RPMI8226 (cell line): ENCODE data around the gene NRG2.
A peak's percentile ranks its signal among the peaks of the same experiment; 100 is the strongest.

Experiments used
- DNase-seq: peaks from one replicate; pipeline ENCODE4 v3.0.0-alpha.2; 2015

Gene NRG2

DNA sequence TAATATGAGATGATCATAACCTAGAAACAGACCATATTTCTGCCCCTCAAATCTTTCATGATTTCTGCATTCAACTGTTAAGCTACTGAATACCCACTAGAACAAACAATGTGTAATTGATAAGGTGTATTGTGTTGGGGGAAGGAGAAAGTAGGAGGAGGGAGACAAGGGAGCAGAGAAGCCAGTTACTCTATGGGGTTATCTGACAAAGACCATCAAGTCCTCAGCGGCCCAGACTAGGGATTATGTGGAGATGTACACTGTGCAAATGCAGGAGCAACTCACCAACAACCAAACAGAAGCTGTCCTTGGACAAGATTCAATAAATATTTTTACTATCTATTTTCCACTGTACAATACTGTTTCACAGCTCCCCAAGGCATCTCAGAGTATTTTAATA, 2.7 kb downstream of the NRG2 start:
- no peak for DNase-seq

DNA sequence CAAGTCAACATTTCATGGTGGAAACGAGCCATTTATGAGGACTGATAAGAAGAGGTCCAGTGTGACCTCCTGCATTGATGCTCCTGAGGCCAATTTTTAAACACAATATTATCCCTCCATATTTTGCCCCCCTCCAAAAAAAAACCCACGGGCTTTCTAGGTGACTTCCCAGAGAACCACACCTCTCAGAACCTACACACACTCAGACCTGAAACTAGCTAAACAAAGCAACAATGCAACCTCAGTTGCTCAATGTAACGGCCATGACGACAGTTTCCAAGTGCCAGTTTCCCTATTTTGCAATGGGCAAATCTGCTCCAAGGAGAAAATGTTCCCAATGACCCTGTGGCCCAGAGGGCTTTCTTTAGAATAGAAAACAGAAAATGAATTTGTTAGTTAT, 3.5 kb downstream of the NRG2 start:
- DNase-seq: no peak

DNA sequence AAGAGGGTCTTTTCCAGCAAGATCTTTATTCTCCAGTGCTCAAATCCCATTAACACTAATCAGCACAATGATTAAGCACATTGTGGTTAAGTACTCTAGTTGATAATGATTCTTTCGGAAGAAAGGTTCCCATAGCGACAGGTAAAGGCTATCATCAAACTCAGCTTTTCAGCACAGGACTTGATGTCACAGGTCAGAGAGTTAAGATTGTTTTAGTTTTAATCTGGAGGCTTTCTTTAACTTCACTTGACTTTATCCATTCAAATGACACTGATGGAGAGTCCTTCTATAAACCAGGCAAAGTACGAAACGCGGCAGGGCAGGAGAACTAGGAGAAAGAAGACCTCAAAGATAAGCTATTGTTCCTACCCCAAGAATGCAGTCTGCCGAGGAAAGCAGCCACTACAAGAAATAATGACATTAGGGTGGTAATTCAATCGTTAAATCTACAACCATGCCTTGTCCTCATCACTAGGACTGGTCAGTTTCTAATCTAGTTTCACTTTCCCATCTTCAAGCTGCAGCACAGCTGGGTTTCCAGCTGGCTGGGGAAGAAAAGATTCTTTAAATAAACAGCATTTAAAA, 4.6 kb downstream of the NRG2 start:
- DNase-seq: peak; percentile 44

DNA sequence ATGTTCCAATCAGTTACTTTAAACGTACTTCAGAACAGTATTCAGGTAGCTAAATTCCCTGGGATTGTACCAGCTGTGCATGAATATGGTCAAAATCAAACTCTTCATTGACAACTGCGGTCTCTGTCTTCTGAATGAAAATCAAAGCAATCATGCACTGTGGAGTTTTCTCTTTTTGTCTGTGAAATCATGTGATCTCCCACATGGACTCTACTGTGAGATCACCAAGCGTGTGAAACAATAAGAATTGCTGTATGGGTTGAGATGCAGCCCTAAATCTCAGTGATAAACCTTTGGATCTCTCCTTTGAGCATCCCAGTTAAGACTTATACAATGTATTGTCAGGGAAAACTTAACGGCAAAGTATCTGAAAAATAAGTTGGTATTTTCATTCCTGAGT, 6.1 kb downstream of the NRG2 start:
- no peak for DNase-seq

DNA sequence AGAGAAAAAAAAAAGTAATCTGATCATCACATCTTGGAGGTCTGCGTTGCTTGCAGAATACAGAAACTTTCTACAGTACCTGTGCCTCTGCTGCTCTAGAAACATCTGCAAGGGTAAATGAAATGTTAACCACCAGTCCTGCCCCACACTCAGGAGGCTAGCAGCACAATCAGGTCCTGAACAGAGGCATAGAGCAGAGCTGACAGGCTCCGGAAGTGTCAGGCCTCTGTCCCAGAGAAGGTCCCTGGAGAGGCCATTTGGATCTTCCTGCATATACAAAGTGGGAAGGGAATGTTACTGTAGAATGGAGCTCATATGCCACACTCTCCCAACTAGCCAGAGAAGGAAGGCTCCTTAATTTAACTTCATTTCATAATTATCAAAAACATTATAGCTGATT, 7.2 kb downstream of the NRG2 start:
- DNase-seq: no peak

DNA sequence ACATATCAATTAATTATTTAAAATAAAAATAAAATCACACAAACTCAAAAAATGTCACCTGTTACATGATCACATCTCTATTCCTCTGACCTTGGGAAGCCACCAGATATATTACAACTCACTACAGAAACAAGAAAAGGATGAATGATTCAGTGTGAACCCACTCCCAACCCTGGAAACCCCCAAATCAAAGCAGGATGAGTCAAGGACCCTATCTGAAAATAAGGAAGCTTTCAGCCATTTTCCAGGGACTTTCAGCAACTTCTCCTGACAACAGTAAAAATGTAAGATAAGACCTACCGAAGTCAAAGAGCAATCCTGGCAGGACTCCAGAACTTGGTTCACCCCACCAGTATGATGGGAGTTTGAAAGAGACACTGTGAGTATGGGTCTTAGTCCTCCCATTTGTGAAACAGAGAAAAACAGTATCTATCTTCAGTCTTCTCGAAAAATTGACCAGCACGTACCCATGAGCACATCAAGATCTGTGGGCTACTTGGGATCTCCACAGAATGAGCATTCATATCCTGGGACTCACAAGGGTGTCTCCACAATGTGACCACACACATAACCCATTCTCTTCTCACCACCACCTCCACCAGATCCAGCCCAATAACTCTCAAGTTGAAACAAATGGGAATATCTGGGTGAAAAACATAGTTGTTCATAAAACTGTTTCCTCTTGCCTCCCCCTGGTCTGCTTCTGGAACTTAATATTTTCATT, 9.9 kb downstream of the NRG2 start:
- DNase-seq: no peak

DNA sequence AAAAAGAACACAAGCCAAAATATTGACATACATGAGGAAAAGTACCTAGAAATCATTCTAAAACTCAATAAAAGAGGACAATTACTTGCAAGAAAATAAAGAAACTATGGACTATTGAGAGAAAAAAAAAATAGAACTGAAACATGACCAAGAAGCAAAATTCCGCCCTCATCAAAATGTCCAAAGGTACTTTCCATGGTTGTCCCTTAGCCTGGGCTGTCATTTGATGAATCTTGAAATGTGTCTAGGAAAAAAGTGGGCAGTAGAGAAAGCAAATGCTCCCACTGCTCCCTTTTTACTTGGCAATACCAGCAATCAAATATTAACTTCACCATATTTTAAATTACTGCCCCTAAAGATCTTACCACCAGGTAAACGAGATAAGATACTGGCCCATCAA, 10.8 kb downstream of the NRG2 start:
- no peak for DNase-seq

DNA sequence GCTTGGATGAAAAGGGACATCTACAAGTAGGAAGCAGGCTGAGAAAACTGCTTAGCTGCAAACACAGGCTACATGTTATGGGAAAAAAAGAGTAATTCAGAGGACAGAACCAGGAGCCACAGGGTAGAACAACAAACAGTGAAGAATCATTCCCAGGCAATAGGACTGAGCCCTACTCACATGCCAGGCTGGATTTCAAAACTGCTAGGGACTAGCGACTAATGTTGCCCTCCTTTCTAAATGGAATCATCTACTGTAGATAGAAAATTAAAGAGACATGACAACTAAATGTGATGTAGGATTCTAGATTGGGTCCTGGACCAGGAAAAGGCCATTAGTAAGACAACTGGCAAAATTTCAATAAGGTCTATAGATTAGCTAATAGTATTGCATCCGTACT, 15.3 kb downstream of the NRG2 start:
- DNase-seq: no peak

DNA sequence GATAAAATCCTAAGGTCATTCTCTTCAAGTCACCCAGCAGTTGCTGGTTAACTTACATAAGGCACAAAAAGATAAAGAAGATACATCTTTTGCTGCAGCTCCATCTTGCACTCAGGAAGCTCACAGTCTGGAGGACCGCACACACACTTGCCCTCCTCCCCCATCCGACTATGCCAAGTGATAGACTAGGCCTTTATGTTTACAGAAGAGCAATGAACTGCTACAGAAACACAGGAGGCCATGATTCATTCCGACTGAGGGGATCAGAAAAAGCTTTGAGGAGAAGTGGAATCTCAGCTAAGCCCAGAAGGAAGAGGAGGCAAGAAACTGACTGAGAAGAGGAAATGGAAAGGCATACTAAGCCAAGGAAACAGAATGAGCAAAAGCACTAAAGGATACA, 17.4 kb downstream of the NRG2 start:
- DNase-seq: no peak

DNA sequence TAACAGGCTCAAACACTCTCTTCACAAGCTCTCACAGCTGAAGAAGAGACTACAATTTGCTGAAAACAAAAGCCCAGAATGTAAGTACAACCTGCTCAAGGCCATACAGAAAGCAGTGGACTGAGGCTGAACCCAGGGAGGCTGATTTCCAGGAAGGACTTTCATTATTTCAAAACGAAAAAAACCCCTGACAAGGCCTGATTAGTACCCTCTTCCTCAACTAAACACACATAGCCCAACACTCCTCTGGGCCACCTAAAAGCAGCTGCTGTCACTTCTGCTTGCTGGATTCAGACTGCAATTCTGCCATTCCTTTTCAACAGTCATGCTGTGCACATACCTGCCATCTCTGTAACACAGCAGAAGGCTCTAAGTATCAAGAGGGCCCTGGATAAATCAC, 18.2 kb downstream of the NRG2 start:
- no peak for DNase-seq

DNA sequence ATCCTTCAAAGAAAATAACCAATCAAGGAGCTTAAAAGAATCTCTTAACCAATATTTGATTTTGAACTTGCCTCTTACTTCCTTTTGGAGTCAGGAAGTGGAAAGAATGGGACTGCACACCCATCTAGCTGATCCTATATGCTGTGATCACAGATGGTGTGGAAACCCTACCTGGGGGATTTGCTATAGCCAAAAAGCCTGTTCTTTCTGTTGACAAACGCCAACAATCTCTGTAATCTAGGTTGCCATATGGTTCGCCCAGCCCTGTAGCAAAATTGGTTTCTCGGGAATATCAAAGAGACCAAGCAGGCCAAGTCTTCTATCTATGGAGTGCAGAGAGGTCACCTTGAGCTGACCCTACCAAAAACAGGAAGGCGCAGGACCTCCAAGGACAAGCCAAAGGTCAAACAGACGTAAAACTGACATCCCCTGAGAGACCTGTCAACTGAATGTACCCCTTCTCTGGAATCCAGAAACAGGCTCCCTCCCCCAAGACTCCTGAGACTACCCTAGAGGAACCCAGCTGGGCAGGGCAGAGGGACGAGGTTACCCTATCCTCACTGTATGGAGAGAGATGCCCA, 19.4 kb downstream of the NRG2 start:
- no peak for DNase-seq

DNA sequence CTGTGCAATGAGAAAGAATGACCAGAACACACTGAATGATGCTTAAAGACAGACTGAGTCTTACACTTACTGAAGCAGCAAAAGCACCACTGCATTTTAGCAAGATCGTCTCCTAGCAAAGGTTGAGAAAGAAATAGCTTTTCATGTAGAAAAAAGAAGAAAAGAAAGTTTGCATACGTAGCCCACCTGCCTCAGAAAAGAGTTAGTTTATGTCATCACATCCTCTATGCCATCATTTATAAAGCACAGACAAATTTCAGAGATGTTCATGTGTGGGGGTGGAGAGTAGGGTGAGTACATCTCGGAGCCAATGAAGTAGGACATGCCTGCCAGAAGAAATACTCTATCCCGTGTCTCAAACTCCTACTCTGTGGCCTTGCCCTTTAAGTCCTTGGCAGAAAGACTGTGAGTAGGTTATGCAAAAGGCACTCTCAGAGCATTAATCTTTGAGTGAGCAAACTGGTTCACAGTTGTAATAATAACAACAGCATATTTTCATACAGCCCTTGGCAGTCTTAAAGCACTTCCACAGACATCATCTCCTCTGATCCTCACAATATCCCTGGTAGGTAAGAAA, 22.4 kb downstream of the NRG2 start:
- DNase-seq: no peak

DNA sequence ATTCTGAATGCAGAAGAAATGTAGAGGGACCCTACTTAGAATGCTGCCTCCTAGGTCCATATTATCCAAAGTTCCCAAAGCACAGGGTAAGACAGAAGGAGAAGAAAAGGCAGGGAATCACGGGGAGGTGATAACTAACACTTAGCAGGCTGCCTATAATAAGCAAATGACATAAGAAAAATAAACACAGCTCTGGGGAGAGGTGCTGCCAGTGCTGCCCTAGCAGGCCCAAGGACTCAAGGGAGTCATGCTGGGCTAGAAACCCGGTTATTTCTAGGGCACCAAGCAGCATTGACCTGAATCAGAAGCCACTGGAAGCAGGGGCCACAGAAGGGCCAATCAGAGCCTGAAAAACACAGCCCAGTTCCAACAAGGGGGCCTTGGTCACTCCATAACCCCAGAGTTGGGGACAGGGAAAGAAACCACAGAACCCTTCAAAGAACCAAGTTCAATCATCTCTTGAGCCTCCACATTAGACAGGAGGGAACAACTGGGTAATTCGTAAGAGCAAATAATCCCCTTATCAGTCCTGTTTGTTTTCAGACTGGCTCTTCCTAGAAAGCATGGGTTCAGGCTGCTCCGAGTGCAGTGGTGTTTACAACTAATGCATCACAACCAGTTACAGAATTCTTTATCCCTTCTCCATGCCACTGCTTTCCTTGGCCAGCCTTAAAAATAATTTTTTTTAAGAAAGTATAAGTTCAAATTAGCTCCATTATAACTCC, 24.0 kb downstream of the NRG2 start:
- no peak for DNase-seq

DNA sequence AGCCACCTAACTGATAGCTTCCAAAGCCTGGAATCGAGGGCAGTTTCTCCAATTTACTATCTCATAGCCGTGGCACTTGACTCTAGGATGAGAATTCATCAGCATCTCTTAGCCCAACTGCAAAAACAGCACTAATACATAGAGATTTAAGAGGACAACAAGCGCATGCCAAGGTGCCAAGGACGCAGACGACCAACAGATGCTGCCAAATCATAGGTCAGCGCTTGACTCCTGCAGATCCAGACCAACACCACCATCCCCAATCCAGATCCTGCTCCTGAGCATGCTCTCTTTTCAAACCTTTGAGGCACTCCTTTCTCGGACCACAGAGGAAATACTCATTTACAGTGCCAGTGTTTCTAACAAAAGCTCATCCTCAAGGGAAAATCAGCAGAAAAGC, 24.6 kb downstream of the NRG2 start:
- DNase-seq: no peak

DNA sequence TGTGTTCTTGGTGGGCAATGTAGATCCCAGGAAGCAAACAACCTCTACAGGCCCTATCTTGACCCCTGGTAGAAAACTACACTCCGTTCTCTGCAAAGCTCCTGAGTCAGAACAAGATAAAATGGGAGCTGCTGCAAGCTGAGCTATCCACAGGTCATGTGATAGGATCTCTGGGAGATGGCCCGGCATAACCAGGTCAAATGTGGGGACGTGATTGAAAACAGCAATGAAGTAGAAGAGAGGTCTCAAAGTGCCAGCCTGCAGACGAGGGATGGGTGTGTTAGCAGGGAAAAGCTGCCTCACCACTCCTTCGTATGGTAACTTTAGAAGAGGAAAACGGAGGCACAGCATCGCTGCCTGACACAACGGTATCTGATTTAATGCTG, 25.0 kb downstream of the NRG2 start:
- no peak for DNase-seq

DNA sequence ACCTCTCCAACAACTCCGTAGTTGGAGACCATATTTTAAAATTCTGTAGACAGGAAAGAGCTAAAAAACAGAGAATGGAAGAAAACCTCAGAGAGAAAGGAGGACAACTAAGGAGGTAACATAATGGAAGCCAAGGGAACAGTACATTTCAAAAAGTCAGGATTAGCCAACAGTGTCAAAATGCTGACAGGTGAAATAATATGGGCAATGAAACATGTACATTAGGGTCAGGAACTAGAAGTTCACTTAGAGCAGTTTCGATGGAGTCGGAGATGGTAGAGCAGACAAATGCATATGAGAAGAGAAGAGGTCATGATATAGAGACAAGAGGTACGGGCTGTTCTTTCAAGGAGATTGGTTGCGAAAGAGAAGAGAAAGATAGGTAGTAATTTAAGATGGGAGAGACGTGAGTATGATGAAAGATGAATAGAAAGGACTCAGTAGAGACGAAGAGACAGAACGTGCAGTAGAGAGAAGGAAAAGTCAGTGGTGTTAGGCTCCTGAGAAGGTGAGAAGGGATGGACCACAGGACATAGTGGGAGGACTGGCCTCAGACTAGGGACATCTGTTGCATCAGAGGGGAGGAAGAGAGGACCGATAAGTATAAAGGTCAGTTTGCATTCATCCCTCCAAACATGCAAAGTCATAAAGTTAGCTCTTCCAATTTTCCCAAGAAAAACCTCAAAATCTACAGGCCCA, 25.6 kb downstream of the NRG2 start:
- DNase-seq: no peak

DNA sequence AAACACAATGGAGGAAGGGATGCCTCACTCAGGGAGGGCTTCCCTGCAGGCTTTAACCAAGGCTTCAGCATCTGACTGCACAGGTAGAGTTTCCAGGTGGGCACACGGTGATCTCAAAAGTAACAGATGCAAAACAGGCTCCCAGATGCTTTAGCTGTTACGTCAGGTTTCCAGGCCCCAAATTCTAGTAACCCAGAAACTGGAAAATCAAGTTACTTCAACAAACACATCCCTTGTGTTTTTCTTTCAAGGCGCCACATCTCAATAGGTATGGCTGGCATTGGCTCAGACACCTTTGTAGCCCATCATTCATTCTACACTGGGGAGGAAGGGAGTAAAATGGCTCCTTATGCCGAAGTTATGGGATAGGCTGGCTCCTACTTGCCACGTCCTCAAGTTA, 27.4 kb downstream of the NRG2 start:
- DNase-seq: no peak

DNA sequence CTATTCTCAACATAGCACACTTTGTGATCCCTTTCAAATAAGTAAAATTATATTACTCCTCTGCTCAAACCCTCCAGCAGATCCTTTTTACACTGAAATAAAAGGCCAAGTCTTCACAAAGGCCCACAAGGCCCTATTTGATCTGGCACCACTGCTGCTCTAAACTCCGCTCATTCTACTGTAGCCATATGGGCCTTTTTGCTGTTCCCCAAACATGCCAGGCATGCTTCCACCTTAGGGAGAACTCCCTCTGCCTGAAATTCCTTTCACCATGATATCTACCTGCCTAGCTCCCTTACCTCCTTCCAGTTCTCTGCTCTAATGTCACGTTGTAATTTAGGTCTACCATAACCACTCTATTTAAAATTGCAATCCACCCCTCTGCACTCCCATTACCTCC, 28.3 kb downstream of the NRG2 start:
- no peak for DNase-seq

DNA sequence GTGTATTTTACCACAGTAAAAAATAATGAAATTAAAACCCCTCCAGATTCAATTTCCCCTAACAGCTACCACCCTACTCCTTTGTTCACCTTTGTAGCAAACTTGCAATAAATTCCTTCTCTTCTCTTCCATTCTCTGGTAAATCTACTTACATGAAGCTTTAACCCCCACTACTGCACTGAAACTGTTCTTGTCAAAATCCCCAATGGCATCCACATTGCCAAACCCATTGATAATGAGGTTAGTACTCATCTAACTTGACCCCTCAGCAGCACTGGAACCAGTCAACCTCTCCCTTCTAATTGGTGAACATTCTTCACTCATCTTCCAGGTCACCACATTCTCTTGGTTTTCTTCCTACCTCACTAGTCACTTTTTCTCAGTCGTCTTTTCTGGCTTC, 29.6 kb downstream of the NRG2 start:
- no peak for DNase-seq

DNA sequence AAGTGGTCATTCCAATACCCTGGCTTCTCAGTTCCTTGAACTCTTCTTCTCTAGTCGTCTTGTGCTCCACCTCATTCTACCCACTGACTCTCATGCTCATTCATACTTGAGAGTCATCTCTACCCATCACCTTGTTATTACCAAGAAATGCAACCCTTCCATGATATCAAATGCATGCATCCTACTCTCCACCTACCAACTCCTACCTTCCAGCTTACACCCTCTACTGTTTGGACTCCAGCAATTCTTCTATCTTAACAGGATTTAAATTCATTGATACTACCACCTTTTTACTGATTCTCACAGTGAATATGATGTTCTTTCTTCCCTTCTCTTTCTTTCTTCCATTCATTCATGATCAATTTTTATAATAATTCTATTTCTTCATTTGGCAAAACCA, 30.7 kb downstream of the NRG2 start:
- DNase-seq: no peak

DNA sequence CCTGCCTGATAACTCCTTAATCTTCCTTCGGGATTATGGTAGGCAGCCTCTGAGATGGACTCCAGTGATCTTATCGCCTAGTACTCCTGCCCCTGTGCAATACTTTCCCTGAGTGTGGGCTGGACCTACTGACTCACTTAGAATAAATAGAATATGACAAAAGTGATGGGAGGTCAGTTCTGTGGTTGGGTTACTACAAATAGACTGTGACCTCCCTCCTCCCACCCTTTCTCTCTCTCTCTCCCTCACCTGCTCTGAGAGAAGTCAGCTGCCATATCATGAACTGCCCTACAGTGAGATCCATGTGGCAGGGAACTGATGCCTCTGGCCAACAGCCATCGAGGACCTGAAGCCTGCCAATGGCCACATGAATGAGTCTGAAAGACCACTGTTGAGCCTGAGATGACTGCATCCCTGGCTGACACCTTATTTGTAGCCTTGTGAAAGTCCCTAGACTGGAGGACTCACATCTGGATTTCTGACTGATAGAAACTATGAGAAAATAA, 31.7 kb downstream of the NRG2 start:
- no peak for DNase-seq

DNA sequence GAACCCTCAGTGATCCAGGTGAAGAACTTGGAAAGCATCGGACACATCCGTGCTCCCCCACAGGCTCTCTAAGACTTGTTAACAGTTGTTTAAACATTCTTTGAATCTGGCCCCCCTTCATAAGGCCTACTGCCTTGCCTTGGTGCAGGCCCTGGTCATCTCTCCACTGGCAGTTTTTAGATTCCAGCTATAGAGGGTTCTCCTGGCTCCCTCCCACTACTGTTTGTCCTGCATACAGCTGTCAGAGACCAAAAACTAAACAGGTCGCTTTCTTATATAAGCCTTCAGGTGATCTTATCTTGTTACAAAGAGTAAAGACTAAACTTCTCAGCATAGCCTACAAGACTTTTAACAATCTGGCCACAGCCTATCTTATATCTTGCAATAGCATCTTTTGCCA, 32.3 kb downstream of the NRG2 start:
- no peak for DNase-seq

DNA sequence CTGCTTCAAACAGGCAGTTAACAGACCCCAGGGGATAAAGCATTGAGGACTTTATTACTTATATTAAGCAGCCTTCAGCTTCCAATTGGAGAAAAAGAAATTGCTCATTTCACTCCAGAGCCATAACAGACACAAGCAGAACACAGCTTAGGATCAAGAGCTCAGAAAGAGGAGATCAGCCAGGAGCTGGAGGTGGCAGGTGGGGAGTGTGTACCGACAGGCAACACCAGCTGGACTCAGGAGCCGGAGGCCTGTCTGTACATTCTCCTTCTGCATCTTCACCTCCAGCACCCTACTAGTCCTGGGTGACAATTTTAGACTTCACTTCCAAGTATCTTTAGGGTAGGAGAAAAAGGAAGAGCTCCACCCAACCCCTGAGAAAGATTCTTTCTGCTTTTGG, 35.8 kb downstream of the NRG2 start:
- DNase-seq: no peak
